A549 (cell line): ENCODE data around the gene PDHX.

Experiments used
- CTCF ChIP-seq: fragments of >200 bp; sonication (Bioruptor Twin); formaldehyde crosslinking; IDR thresholded peaks from 3 replicates; pipeline ENCODE4 v1.5.1; 2016
- EP300 ChIP-seq, 2 experiments: fragments of >200 bp; sonication (Bioruptor Twin); formaldehyde crosslinking; IDR thresholded peaks; 2 replicates in 1 of 2; 3 replicates in 1 of 2; pipeline ENCODE4 v1.6.1; 2016 to 2017
- JUN ChIP-seq, 2 experiments: fragments of >200 bp; sonication (Bioruptor Twin); formaldehyde crosslinking; IDR thresholded peaks; 2 replicates in 1 of 2; 3 replicates in 1 of 2; pipeline ENCODE4 v1.6.1; 2016 to 2017
- KDM1A ChIP-seq: fragments of 200-600 bp; sonication (generic); IDR thresholded peaks from 2 replicates; pipeline ENCODE4 v1.6.1; 2016; ENCODE audit warnings: low read depth, mild to moderate bottlenecking
- MAX ChIP-seq: IDR thresholded peaks from 2 replicates; pipeline ENCODE4 v1.6.1; 2012
- NR3C1 ChIP-seq: fragments of >200 bp; sonication (Bioruptor Twin); formaldehyde crosslinking; IDR thresholded peaks from 3 replicates; pipeline ENCODE4 v1.6.1; 2017
- POLR2A ChIP-seq: IDR thresholded peaks from 2 replicates; pipeline ENCODE4 v1.6.1; 2012; ENCODE audit warnings: mild to moderate bottlenecking, low read length
- RCOR1 ChIP-seq: fragments of 150-350 bp; IDR thresholded peaks from 2 replicates; pipeline ENCODE4 v1.6.1; 2014; ENCODE audit warnings: antibody characterized with exemption, low read length, low read depth
- REST ChIP-seq: fragments of 200-600 bp; sonication (generic); IDR thresholded peaks from 2 replicates; pipeline ENCODE4 v1.6.1; 2016; ENCODE audit warnings: antibody characterized with exemption, mild to moderate bottlenecking, moderate library complexity
- RFX5 ChIP-seq: fragments of 450-650 bp; IDR thresholded peaks from 2 replicates; pipeline ENCODE4 v1.7.1; 2014; ENCODE audit warnings: antibody characterized with exemption, mild to moderate bottlenecking, moderate library complexity
- SMC3 ChIP-seq: fragments of >200 bp; sonication (Bioruptor Twin); formaldehyde crosslinking; IDR thresholded peaks from 3 replicates; pipeline ENCODE4 v1.6.1; 2018; ENCODE audit warnings: inconsistent platforms
- ZNF302 ChIP-seq: fragments of 250-450 bp; sonication (Bioruptor Pico); IDR thresholded peaks from 2 replicates; pipeline ENCODE4 v1.9.0; 2021; ENCODE audit warnings: inconsistent platforms, mild to moderate bottlenecking, moderate library complexity

GRCh38 chr11:35045236-35045820, 128.9 kb downstream of the PDHX start:
- TF ChIP-seq CTCF, result no peak
- TF ChIP-seq NR3C1, result no peak
- TF ChIP-seq RFX5, result no peak
- TF ChIP-seq MAX, result no peak
- TF ChIP-seq REST, result 0 out of 2 replicates have a peak, but pooled peaks have one; percentile 24
- no peak for TF ChIP-seq EP300 (IDR thresholded peaks at IDR 0.05)
- TF ChIP-seq SMC3, result no peak
- TF ChIP-seq KDM1A, result no peak
- no peak for TF ChIP-seq POLR2A
- no peak for TF ChIP-seq ZNF302 (CRISPR knock-in tag)
- TF ChIP-seq RCOR1, result no peak
- no peak for TF ChIP-seq JUN (IDR thresholded peaks at IDR 0.05)
